IMR-90 (cell line): ENCODE measurements around the gene SCARF1. TPM values are rescaled to one million over a fixed set of nuclear protein-coding genes. Genes with fewer than 3 reads are reported as not detected.

Source experiments
- ATAC-seq: fragments of 200-7000 bp; cut with Tn5 transposase; 2 replicates; pipeline ENCODE4 v1.9.1; 2020; ENCODE audit warnings: low read depth, mild to moderate bottlenecking, moderate library complexity
- BruUV-seq: library from RNA; stranded (reverse); fragments of 400-500 nt; replicated peaks from 2 replicates; lab custom pipeline; 2021; lab: Mats Ljungman, UMichigan
- CTCF ChIA-PET: fragments of 300-600 bp; formaldehyde crosslinking; extraction: SDS; loops from one replicate; lab custom pipeline; 2021; ENCODE audit warnings: antibody characterized with exemption; lab: Yijun Ruan, JAX
- POLR2A ChIA-PET: fragments of 300-600 bp; sonication (Branson Sonifier 250); formaldehyde crosslinking; loops from one replicate; lab custom pipeline; 2022; ENCODE audit warnings: antibody characterized with exemption; ENCODE audit not compliant: unreplicated experiment; lab: Charles Lee
- DNase-seq: peaks from one replicate; pipeline ENCODE4 v3.0.0; 2013
- H2AFZ ChIP-seq: replicated peaks from 2 replicates; pipeline ENCODE3; 2013; ENCODE audit warnings: low read length, mild to moderate bottlenecking; ENCODE audit not compliant: poor library complexity
- H2AK5ac ChIP-seq: 2 replicates; pipeline ENCODE4 v1.6.1; 2013; ENCODE audit warnings: low read depth, low read length, inconsistent platforms
- H2AK9ac ChIP-seq: replicated peaks from 2 replicates; pipeline ENCODE3; 2013; ENCODE audit warnings: mild to moderate bottlenecking, low read depth, low read length, moderate library complexity; ENCODE audit not compliant: poor library complexity
- H2BK120ac ChIP-seq: 2 replicates; pipeline ENCODE4 v1.6.1; 2013; ENCODE audit warnings: low read depth, low read length, inconsistent platforms
- H2BK15ac ChIP-seq: 3 replicates; pipeline ENCODE4 v1.6.1; 2013; ENCODE audit warnings: low read depth, low read length, inconsistent platforms
- H2BK20ac ChIP-seq: 2 replicates; pipeline ENCODE4 v1.6.1; 2013; ENCODE audit warnings: low read depth, mild to moderate bottlenecking, inconsistent platforms, low read length, moderate library complexity
- H2BK5ac ChIP-seq: 2 replicates; pipeline ENCODE4 v1.6.1; 2013; ENCODE audit warnings: mild to moderate bottlenecking, low read depth, low read length, inconsistent platforms; ENCODE audit not compliant: poor library complexity, severe bottlenecking
- H3K14ac ChIP-seq: replicated peaks from 2 replicates; pipeline ENCODE4 v1.6.1; 2013; ENCODE audit warnings: low read depth, low read length, inconsistent platforms
- H3K18ac ChIP-seq: 2 replicates; pipeline ENCODE4 v1.6.1; 2013; ENCODE audit warnings: low read depth, low read length, control low read depth
- H3K23ac ChIP-seq: 2 replicates; pipeline ENCODE4 v1.6.1; 2013; ENCODE audit warnings: low read depth, low read length, inconsistent platforms
- H3K27ac ChIP-seq: 2 replicates; pipeline ENCODE4 v1.5.1; 2013; ENCODE audit warnings: mild to moderate bottlenecking, control low read depth, low read length; ENCODE audit not compliant: insufficient read depth
- H3K27me3 ChIP-seq: 2 replicates; pipeline ENCODE4 v1.6.1; 2013; ENCODE audit warnings: low read length; ENCODE audit not compliant: control insufficient read depth, insufficient read depth
- H3K36me3 ChIP-seq: 2 replicates; pipeline ENCODE4 v1.6.1; 2013; ENCODE audit warnings: low read length, mixed read lengths; ENCODE audit not compliant: control insufficient read depth, insufficient read depth
- H3K4ac ChIP-seq: 2 replicates; pipeline ENCODE4 v1.6.1; 2013; ENCODE audit warnings: low read depth, low read length, inconsistent platforms
- H3K4me1 ChIP-seq: 2 replicates; pipeline ENCODE4 v1.6.1; 2013; ENCODE audit warnings: low read length, mixed read lengths; ENCODE audit not compliant: control insufficient read depth, insufficient read depth
- H3K4me2 ChIP-seq: 2 replicates; pipeline ENCODE4 v1.6.1; 2013; ENCODE audit warnings: low read depth, mild to moderate bottlenecking, control low read depth, low read length, moderate library complexity
- H3K4me3 ChIP-seq: 2 replicates; pipeline ENCODE4 v1.5.1; 2013; ENCODE audit warnings: low read depth, mild to moderate bottlenecking, control low read depth, low read length, moderate library complexity; ENCODE audit not compliant: insufficient read depth
- H3K56ac ChIP-seq: 2 replicates; pipeline ENCODE4 v1.6.1; 2013; ENCODE audit warnings: low read length, inconsistent platforms; ENCODE audit not compliant: insufficient read depth; ENCODE audit errors: extremely low read depth
- H3K79me1 ChIP-seq, 2 experiments: 2 replicates each; pipeline ENCODE4 v1.6.1; 2013; ENCODE audit warnings: low read length in 2 of 2, inconsistent platforms in 1 of 2, low read depth in 1 of 2
- H3K9ac ChIP-seq: 2 replicates; pipeline ENCODE4 v1.6.1; 2013; ENCODE audit warnings: low read depth, low read length, control low read depth
- H3K9me1 ChIP-seq: 2 replicates; pipeline ENCODE4 v1.6.1; 2013; ENCODE audit warnings: low read length, inconsistent platforms; ENCODE audit not compliant: insufficient read depth
- H3K9me3 ChIP-seq: 2 replicates; pipeline ENCODE4 v1.6.1; 2013; ENCODE audit warnings: low read length; ENCODE audit not compliant: control insufficient read depth, insufficient read depth
- H4K20me1 ChIP-seq: 2 replicates; pipeline ENCODE4 v1.6.1; 2013; ENCODE audit warnings: low read length, inconsistent platforms; ENCODE audit not compliant: insufficient read depth
- H4K5ac ChIP-seq: 2 replicates; pipeline ENCODE4 v1.6.1; 2013; ENCODE audit warnings: mild to moderate bottlenecking, low read depth, low read length, control low read depth
- H4K8ac ChIP-seq, 2 experiments: 2 replicates each; pipeline ENCODE4 v1.6.1; 2013; ENCODE audit warnings: low read depth in 2 of 2, low read length in 2 of 2, control low read depth in 1 of 2, inconsistent platforms in 1 of 2
- H4K91ac ChIP-seq: 2 replicates; pipeline ENCODE4 v1.6.1; 2013; ENCODE audit warnings: low read depth, low read length, inconsistent platforms; ENCODE audit not compliant: insufficient read depth
- BHLHE40 ChIP-seq: fragments of 150-350 bp; IDR thresholded peaks from 2 replicates; pipeline ENCODE4 v1.6.1; 2016; ENCODE audit warnings: mild to moderate bottlenecking, low read depth, low read length
- CEBPB ChIP-seq: IDR thresholded peaks from 2 replicates; pipeline ENCODE4 v1.6.1; 2012; ENCODE audit warnings: low read depth, low read length, improper control_type of control experiment
- CHD1 ChIP-seq: IDR thresholded peaks from 2 replicates; pipeline ENCODE4 v1.6.1; 2012; ENCODE audit warnings: low read depth, low read length, improper control_type of control experiment
- FOS ChIP-seq: fragments of 150-350 bp; IDR thresholded peaks from 2 replicates; pipeline ENCODE4 v1.6.1; 2016; ENCODE audit warnings: low read depth, low read length
- MAFK ChIP-seq: IDR thresholded peaks from 2 replicates; pipeline ENCODE4 v1.6.1; 2012; ENCODE audit warnings: low read depth, low read length, improper control_type of control experiment
- MAZ ChIP-seq: IDR thresholded peaks from 2 replicates; pipeline ENCODE4 v1.6.1; 2012; ENCODE audit warnings: low read depth, mild to moderate bottlenecking, low read length, improper control_type of control experiment, moderate library complexity, borderline replicate concordance
- MXI1 ChIP-seq: IDR thresholded peaks from 2 replicates; pipeline ENCODE4 v1.6.1; 2012; ENCODE audit warnings: low read depth, mild to moderate bottlenecking, low read length, moderate library complexity, borderline replicate concordance
- NFE2L2 ChIP-seq: fragments of 150-350 bp; IDR thresholded peaks from 2 replicates; pipeline ENCODE4 v1.6.1; 2016; ENCODE audit warnings: low read depth, mild to moderate bottlenecking, low read length
- POLR2A ChIP-seq: IDR thresholded peaks from 2 replicates; pipeline ENCODE4 v1.6.1; 2012; ENCODE audit warnings: mild to moderate bottlenecking, low read depth, low read length
- RAD21 ChIP-seq: IDR thresholded peaks from 2 replicates; pipeline ENCODE4 v1.6.1; 2012; ENCODE audit warnings: low read length, improper control_type of control experiment
- RCOR1 ChIP-seq: IDR thresholded peaks from 2 replicates; pipeline ENCODE4 v1.6.1; 2012; ENCODE audit warnings: mild to moderate bottlenecking, low read length, improper control_type of control experiment; ENCODE audit not compliant: insufficient replicate concordance
- RFX5 ChIP-seq: IDR thresholded peaks from 2 replicates; pipeline ENCODE4 v1.8.0; 2012; ENCODE audit warnings: low read depth, mild to moderate bottlenecking, low read length, moderate library complexity
- SMC3 ChIP-seq: fragments of 150-350 bp; IDR thresholded peaks from 2 replicates; pipeline ENCODE4 v1.6.1; 2016; ENCODE audit warnings: low read depth, mild to moderate bottlenecking, antibody characterized with exemption, low read length, moderate library complexity
- WGBS, 2 experiments: methylation state at CpG; one replicate each; pipeline versions ENCODE4 v1.1.5 to v1.1.7; 2013; ENCODE audit warnings: missing lambda C conversion rate in 2 of 2; ENCODE audit not compliant: insufficient read length in 1 of 2; ENCODE audit errors: extremely low coverage in 2 of 2; 5-methylcytosine and 5-hydroxymethylcytosine counted together
- dilution Hi-C: fragments of 300-500 bp; cut with HindIII; formaldehyde crosslinking; loops from one replicate; pipeline ENCODE4 v1.14.3; 2018; ENCODE audit warnings: low sequenced_read_pairs; ENCODE audit not compliant: unreplicated experiment
- in situ Hi-C: fragments of 300-500 bp; cut with MboI; formaldehyde crosslinking; loops from 3 replicates; pipeline ENCODE4 v1.14.3; 2019; ENCODE audit warnings: low sequenced_read_pairs, inconsistent platforms, mixed read lengths
- intact Hi-C: fragments of 100-400 bp; cut with micrococcal nuclease; formaldehyde crosslinking; loops from 2 replicates; pipeline ENCODE4 v1.10.0; 2022
- polyA plus RNA-seq, 3 experiments: library from polyadenylated mRNA; depleted of rRNA; stranded (reverse); fragments of >200 nt; gene quantifications; 2 replicates each; pipeline ENCODE4 v1.2.3, GENCODE V29; 2012; ENCODE audit warnings: low replicate concordance in 1 of 3
- total RNA-seq: library from RNA; depleted of rRNA; stranded (reverse); fragments of >200 nt; gene quantifications from 2 replicates; pipeline ENCODE4 v1.2.3, GENCODE V29; 2012
- TF ChIP-seq, protein P1 (sequence below): fragments of 150-350 bp; IDR thresholded peaks from 2 replicates; pipeline ENCODE4 v1.6.1; 2017; ENCODE audit warnings: mild to moderate bottlenecking, antibody characterized with exemption, low read length, low read depth
- TF ChIP-seq, protein P2 (sequence below): fragments of 150-350 bp; IDR thresholded peaks from 2 replicates; pipeline ENCODE4 v1.6.1; 2016; ENCODE audit warnings: low read depth, mild to moderate bottlenecking, low read length, moderate library complexity, borderline replicate concordance
- TF ChIP-seq, protein P3 (sequence below): conservative IDR thresholded peaks from 2 replicates; pipeline ENCODE4 v1.5.1; 2012; ENCODE audit warnings: mild to moderate bottlenecking, low read depth, low read length, improper control_type of control experiment

The SCARF1 gene
- total and polyA plus RNA-seq, 2 of the 4 experiments (the other 2 are of a cell fraction): 0.18 to 0.43 TPM

DNA sequence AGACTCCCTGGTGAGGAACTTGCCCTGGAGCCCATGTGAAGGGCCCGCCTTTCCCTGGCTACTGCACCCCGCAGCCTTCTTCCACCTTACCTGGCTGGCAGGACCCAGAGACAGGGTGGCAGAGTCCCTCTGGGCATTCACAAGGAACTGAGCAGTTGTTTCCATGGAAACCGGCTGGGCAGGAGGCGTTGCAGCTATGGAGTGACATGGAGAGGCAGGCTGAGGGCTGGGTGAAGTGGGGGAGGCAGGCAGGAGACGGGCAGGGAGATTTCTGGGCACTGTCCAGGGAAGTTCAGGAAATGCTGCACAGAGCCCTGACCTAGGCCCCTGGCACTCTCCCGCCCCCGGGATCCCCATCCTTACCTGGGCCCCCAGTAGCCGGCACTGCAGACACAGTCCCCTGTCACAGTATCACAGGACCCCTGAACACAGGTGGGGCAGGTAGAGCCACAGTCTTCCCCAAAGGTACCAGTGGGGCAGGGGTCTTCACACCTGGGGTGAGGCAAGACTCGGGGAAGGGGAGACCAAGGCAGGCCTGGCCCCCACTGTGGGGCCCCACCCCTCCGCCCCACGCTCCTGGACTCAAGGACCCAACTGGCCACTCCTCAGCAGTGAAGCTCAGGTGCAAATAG is 5.9 kb downstream of the SCARF1 start:
- no peak overlapping the region for H3K14ac ChIP-seq
- H3K23ac ChIP-seq: no peak overlapping the region
- H3K9me3 ChIP-seq: no peaks in the 10 kb centered on the region
- H2AK9ac ChIP-seq: no peak overlapping the region
- H2AFZ ChIP-seq: no peak overlapping the region
- intact Hi-C loops (no loop called here), in situ Hi-C loops (no loop called here), dilution Hi-C loops (no loop called here)
- no peak overlapping the region for H3K4ac ChIP-seq
- H2AK5ac ChIP-seq: no peak overlapping the region
- no peak overlapping the region for H4K91ac ChIP-seq
- 0 out of 2 replicates have a peak, but pooled peaks cover 3% of the 10 kb centered on the region for H4K20me1 ChIP-seq
- H3K79me1 ChIP-seq: no peaks in the 10 kb centered on the region
- ChIA-PET CTCF (interaction anchor here (0.8 kb wide), 1 partner anchor 10 kb away, joined by 3 read pairs; no protein-coding TSS in a partner anchor), POLR2A (no interaction called here)
- H3K9me1 ChIP-seq: 0 out of 2 replicates have a peak, but pooled peaks cover 6% of the 10 kb centered on the region
- H3K4me3 ChIP-seq: no peak overlapping the region
- no peaks in the 10 kb centered on the region; the same call in 1 of the 2 replicates for H3K27me3 ChIP-seq
- DNase-seq (no peak), ATAC-seq (no peak)
- no peak overlapping the region for H4K8ac ChIP-seq
- H3K27ac ChIP-seq: no peak overlapping the region
- H3K56ac ChIP-seq: no peak overlapping the region
- no peaks in the 10 kb centered on the region for H3K36me3 ChIP-seq
- no peak overlapping the region for H3K4me2 ChIP-seq
- no peak overlapping the region for H3K18ac ChIP-seq
- no peak overlapping the region for H2BK15ac ChIP-seq
- H2BK5ac ChIP-seq: no peak overlapping the region
- TF ChIP-seq, protein P1, sequence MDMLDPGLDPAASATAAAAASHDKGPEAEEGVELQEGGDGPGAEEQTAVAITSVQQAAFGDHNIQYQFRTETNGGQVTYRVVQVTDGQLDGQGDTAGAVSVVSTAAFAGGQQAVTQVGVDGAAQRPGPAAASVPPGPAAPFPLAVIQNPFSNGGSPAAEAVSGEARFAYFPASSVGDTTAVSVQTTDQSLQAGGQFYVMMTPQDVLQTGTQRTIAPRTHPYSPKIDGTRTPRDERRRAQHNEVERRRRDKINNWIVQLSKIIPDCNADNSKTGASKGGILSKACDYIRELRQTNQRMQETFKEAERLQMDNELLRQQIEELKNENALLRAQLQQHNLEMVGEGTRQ: no peak
- TF ChIP-seq MAZ: no peak
- TF ChIP-seq BHLHE40: no peak
- no peak for TF ChIP-seq MXI1
- no peak for TF ChIP-seq POLR2A
- TF ChIP-seq RCOR1: no peak
- no peak for TF ChIP-seq FOS
- no peak for TF ChIP-seq CEBPB
- TF ChIP-seq RAD21: no peak
- no peak for TF ChIP-seq RFX5
- TF ChIP-seq, protein P2, sequence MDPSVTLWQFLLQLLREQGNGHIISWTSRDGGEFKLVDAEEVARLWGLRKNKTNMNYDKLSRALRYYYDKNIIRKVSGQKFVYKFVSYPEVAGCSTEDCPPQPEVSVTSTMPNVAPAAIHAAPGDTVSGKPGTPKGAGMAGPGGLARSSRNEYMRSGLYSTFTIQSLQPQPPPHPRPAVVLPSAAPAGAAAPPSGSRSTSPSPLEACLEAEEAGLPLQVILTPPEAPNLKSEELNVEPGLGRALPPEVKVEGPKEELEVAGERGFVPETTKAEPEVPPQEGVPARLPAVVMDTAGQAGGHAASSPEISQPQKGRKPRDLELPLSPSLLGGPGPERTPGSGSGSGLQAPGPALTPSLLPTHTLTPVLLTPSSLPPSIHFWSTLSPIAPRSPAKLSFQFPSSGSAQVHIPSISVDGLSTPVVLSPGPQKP: no peak
- no peak for TF ChIP-seq CHD1
- no peak for TF ChIP-seq NFE2L2
- TF ChIP-seq SMC3: no peak
- no peak for TF ChIP-seq MAFK
- TF ChIP-seq, protein P3, sequence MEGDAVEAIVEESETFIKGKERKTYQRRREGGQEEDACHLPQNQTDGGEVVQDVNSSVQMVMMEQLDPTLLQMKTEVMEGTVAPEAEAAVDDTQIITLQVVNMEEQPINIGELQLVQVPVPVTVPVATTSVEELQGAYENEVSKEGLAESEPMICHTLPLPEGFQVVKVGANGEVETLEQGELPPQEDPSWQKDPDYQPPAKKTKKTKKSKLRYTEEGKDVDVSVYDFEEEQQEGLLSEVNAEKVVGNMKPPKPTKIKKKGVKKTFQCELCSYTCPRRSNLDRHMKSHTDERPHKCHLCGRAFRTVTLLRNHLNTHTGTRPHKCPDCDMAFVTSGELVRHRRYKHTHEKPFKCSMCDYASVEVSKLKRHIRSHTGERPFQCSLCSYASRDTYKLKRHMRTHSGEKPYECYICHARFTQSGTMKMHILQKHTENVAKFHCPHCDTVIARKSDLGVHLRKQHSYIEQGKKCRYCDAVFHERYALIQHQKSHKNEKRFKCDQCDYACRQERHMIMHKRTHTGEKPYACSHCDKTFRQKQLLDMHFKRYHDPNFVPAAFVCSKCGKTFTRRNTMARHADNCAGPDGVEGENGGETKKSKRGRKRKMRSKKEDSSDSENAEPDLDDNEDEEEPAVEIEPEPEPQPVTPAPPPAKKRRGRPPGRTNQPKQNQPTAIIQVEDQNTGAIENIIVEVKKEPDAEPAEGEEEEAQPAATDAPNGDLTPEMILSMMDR: no peak
- H4K5ac ChIP-seq: no peak overlapping the region
- H3K9ac ChIP-seq: no peak overlapping the region
- no peak overlapping the region for H2BK20ac ChIP-seq
- no TSS peak for BruUV-seq
- H2BK120ac ChIP-seq: no peak overlapping the region
- peaks cover 13% of the 10 kb centered on the region for H3K4me1 ChIP-seq
- no CpG with 5 or more reads among the region's 11 CpGs for WGBS, 2 experiments
